Measurements from ENCODE around the gene GJB5.
"Not testable (repeated sequence)": the region's sequence is repeated elsewhere in the genome, so short reads cannot be mapped to it uniquely, and the experiment has no call there.

GJB5 gene

DNA sequence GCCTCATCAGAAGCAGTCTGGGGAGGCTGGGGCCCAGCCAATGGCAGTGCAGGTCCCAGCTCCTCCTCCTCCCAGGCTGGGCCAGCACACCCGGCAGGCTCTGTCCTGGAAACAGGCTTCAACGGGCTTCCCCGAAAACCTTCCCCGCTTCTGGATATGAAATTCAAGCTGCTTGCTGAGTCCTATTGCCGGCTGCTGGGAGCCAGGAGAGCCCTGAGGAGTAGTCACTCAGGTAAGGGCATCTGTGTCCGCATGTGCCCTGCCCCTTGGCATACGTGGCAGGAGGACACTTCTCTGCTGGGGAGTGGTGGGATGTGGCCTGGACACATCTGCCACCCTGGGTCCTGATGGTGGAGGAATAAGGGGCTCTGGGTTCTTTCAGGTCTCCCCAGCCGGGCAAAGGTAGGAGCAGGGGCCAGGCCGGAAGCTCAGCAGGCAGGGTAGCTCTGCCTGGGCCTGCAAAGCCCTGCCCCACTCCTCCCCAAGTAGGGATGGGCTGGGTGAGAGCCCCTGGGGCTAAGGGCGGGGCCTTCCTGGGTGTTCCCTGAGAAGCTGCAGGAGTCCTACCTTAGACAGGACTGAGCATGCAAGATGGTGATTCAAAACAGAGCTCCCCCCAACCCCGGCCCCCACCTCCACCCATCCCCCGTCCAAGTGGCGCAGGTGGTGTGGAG lies at the start of gene GJB5:
Gene GJB5 (plus strand): TSS at position 84 of the 674 bp plus-strand sequence. CDS start 2,284 bp downstream, outside the sequence.
- DNase-seq (ENCODE audit: low read depth, low spot score) = no peak

DNA sequence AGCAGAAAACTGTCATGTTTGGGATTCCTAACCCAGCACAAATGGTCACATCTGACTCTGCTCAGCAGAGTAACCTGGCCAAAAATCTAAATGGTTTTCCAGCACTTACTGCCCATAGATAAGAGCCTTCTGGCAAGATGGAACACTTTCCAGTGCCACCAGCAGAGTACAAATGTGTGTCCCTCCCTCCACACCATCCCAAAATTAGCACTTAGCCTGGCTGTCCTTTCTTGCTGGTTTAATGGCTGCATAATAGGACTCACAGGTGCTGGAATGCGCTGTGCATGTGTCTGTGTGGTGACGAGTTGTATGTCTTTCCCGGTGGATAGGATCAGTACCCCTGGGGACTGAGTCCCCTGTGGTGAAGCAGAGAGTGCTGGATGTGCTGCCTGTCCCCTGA lies 49.8 kb upstream of the GJB5 start:
- DNase-seq (ENCODE audit: low read depth, low spot score) = no peak

DNA sequence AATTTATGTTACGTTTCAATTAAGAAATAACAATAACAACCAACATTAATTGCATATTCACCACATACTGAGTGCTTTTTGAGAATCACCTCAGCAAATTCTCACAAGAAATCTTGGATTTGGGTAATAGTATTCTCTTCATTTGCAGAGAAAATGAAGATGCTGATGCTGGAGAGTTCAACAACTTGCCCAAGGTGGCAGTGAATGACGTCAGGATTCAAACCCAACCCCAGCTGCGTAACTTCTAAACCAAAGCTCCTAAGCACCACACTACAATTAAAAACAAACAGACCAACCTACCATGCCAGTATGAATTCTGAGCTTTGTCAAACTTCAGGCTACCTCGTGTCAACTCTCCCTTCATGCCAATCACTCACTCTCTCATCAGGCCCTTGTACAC lies 46.7 kb upstream of the GJB5 start:
- no peak for DNase-seq (ENCODE audit: low read depth, low spot score)

DNA sequence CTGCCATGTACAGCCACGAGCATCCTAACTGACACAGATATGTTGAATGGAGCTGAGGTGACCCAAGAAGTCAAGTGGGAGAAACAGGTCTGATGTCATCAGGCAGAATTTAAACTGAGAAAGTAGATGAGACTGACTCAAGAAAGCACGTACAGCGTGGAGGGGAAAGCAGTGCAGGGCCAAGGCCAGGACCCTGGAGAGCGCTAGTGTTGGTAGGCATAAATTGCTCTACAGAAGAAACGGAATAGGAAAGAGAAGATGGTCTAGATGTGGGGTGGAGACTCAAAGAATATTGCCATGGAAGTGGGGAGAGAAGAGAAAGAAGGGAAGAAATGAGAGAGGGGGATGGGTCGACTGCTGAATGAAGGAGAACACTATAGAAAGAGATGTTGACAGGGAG lies 45.3 kb upstream of the GJB5 start:
- DNase-seq (ENCODE audit: low read depth, low spot score) = no peak

DNA sequence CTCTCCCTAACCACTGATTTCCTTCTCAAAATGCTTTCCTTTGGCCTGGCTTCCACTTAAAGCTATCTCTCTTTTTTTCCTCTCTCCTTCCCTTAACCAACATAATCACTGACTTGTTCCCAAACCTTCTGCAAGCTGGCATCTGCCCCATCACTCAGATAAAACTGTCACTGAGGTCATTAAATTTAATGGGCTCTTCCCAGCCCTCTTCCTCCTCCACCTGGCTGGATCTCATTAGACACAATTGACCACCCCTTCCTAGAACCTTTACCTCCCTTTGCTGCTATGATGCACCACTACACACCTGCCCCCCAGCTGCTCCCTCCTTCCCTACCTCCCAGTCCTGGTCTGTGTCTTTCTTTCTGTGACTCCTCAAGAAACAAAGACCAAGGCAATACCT lies 44.0 kb upstream of the GJB5 start:
- no peak for DNase-seq (ENCODE audit: low read depth, low spot score)

DNA sequence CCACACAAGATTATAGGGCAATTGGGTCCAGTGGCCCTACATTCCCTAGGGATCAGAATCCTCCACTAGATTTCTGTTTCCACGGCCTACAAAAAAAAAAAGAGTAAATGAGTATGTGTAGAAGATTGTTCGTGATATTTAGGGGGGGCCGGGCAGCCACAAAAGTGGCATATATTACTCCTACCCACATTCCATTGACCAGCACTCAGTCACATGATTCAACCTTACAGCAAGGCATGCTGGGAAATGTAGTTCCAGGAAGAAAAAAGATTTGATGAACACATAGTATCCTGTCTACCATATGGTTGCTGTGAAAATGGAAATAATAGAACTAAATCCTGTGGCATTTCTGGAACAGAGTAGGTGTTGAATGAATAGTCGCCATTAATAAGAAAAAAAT lies 43.4 kb upstream of the GJB5 start:
- DNase-seq (ENCODE audit: low read depth, low spot score) = no peak

DNA sequence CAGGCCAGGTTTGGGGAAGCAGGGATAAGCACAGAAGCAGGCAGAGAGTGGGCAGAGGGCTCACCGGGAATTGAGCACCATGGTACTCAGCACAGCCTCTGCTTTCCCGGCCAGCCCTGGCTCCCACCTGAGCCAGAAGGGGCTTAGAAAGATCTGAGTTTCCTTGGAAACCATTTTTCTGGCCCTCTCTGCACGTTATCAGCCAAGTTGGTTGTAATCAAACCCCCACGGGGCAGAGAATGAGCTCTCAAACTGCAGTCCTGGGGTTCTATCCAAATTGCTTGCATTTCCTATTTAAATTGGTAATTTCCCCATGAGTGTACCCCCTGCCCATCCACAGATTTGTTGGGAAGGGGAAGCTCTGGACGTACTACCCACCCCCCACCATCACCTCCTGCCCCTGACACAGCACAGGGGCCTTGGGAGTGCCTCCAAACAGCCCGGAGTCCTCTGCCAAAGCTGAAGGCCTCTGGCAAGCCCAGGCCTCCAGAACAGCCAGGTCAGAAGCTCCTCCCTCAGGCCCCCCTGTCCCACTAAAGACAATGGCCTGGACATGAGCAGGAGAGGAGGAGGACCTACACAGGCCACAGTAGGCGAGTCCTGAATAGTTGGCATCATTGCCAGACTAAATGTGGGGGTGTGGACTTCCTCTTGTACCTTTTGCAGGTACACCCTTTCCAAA lies 42.7 kb upstream of the GJB5 start:
- DNase-seq (ENCODE audit: low read depth, low spot score) = no peak

DNA sequence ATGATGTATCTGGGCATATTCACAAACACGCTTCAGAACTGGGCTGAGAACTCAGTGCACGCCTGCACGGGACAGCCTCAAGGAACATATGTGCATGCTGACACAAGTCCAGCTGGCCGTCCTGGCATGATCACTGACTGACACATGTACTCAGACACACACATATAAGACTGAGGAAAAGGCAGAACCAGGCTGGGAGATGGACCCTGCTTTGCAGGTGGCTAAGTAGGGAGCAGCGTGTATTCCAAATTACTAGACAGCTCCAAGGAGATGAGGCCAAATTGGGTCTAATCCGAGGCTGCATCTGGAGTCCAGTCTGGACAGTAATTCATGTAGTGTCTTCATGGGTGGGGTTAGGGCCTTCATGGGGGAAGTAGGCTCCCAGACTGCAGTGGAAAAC lies 41.4 kb upstream of the GJB5 start:
- no peak for DNase-seq (ENCODE audit: low read depth, low spot score)

DNA sequence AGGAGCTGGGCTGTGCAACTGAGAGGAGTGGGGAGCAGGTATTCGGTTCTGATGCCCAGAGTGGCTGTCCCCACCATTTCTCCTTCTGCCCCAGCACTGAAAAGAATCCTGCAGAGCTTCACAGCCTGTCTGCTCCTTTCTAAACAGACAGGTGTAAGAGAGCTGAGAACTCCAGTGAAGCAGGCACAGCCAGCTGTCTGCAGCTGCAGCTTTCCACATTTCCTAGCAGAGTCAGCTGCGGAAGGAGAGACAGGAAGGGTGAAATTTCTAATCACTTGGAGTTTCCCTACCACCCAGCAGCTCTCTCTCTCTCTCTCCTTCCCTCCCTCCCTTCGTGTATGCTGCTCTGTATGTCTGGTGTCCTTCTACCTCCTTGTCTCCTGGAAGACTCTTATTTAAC lies 40.5 kb upstream of the GJB5 start:
- no peak for DNase-seq (ENCODE audit: low read depth, low spot score)

DNA sequence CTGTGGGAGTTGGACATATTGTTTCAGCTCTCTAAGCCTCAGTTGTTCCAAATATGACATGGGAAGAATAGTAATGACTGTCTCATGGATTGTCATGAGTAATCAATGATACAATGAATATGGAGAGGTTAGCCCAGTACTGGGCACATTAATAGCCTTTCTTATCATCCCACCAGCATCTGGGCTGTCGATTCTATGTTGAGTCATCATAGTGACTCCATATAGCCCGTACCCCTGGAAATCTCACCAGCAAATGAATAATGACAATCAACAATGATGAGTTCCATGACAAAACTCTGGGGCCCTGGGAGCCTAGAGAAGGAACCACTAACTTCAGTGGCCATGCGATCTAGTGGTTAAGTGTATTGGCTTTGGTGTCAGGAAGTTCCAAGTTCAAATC lies 39.7 kb upstream of the GJB5 start:
- DNase-seq (ENCODE audit: low read depth, low spot score) = no peak

DNA sequence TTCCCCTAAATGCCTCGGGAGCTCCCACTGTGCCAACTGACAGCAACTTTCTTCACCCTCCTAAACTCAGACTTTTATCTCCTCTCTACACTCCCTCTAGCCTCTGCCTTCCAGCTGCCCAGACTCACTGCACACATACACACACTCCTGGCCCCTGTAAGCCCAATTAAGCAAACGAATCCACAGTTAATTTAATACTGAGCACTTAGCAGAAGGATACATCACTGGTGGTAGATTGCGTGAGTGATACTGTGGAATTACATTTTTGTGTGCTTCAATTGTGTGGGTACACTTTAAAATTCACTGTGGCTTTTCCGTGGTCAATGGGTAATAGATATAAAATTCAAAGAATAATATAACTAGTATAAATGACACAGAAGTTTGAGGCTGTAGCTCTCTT lies 33.6 kb upstream of the GJB5 start:
- DNase-seq (ENCODE audit: low read depth, low spot score) = no peak

DNA sequence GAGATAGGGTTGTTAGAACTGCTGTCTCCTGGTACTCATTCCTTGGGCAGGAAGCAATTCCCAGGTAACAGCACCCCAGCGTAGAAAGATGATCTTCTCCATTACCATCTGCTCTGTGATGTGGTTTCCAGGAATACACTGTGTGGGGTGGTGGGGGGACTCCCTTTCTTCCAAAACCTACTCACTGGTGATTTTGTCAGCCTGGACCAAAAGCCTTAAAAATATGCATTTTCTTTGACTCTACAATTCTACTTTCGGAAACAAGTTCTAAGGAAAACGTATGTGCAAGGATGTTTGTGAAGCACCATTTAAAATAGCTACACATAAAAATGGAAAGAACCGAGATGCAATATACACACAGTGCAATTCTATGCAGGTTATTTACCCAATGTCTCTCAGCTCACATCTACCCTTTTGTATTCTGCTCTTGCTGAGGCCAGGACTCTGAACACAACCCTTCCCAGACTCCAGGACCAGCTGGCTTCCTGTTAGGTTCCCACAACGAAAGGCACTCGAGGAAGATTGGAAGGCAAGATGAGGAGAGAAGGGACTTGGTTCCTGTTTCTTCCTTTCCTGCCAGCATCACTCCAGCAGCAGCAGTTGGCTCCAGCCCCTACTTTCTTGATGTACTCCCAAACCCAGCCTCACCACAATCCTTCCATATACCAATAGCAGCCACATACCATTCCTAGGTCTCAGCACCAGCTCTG lies 33.0 kb upstream of the GJB5 start:
- DNase-seq (ENCODE audit: low read depth, low spot score) = no peak

DNA sequence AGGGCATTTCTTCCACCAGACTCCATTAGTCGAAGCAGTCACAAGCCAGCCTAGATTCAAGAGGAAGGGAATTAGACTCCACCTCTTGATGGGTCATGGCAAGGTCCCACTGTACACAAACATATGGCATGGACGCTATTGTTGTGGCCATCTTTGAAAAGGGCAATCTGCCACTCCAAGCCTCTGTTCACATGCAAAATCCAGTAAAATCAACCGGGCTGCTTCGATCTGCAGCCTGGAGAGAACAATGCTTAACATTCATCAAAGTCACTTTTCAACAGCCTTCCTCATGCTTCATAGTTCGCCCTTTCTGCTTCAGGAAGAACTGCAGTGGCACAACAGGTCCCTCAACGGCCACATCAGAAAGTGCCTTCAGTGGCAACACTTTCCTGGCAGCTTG lies 28.0 kb upstream of the GJB5 start:
- no peak for DNase-seq (ENCODE audit: low read depth, low spot score)

DNA sequence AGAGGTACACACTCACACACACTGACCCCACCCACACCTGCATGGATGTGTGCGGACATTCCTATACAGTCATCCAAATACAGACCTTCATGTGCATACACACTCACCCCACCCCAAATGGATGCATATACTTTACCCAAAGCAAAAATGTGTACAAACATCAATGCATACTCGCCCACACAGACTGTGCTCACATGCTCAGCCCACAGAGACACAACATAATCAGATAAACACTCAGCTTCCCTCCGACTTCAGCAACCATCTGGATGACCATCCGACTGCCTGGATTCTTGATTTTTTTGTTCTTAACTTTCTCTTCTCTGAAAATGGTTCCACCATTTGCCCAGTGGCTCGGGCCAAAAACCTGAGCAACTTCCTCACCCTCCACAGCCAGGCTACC lies 24.4 kb upstream of the GJB5 start:
- no peak for DNase-seq (ENCODE audit: low read depth, low spot score)

DNA sequence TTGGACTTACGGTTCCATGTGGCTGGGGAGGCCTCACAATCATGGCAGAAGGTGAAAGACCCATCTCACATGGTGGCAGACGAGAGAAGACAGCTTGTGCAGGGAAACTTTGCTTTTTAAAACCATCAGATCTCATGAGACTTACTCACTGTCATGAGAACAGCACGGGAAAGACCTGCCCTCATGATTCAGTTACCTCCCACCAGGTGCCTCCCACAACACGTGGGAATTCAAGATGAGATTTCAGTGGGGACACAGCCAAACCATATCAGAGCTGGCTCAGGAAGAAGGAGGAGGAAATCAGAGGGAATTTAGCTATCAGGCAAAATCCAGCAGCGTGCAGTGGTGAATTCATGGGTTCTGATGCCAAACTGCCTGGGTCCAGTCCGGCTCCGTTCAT lies 22.0 kb upstream of the GJB5 start:
- not testable (repeated sequence) for DNase-seq (ENCODE audit: low read depth, low spot score)

DNA sequence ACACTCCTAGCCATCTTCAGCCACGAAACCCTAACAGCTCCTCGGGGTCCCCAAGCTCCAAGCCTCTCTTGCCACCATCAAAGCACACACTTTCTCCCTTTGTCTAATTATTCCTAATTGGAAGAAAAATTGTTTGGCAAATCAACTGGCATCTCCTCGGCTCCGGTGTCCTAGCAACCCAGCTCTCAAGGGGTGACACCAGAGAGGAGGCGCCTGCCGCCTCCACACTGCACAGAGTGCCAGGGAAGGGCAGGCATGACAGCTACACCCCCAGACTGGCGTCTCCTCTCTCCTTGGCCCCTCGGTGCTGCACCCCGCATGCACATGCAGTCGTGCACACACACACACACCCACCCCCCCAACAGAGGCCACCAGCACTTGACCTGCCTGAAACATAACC lies 18.2 kb upstream of the GJB5 start:
- no peak for DNase-seq (ENCODE audit: low read depth, low spot score)

DNA sequence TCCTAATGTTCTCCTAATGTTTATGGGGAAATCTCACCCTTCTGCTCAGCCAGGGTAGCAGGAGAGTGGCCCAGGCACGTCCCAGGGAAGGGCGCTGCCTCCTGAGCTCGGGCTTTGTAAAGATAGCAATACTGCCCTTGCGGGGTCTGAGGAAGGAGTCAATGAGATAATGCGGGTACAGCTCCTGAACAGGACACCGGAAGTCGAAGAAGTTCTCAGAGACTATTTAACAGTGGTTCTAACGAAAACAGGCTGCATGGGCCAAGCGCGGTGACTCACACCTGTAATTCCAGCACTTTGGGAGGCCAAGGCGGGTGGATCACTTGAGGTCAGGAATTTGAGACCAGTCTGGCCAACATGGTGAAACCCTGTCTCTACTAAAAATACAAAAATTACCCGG lies 17.6 kb upstream of the GJB5 start:
- not testable (repeated sequence) for DNase-seq (ENCODE audit: low read depth, low spot score)

DNA sequence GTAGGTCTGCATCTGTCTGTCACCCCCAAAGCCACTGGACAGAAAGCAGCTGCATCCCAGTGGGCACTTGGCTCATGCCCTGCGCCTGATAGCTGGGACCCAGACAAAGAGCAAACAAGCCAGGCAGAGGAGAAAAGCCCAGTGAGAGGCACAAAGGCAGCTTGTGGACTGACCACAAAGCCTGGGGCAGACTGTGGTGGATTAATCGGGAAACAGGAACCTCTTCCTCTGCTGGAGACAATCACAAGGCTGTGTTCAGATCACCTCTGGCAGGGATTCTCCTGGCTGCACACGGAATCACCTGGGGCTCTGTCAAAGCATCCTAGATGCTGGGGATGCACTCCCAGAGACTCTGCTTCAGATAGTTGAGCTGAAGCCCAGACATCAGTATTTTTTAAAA lies 15.2 kb upstream of the GJB5 start:
- no peak for DNase-seq (ENCODE audit: low read depth, low spot score)

DNA sequence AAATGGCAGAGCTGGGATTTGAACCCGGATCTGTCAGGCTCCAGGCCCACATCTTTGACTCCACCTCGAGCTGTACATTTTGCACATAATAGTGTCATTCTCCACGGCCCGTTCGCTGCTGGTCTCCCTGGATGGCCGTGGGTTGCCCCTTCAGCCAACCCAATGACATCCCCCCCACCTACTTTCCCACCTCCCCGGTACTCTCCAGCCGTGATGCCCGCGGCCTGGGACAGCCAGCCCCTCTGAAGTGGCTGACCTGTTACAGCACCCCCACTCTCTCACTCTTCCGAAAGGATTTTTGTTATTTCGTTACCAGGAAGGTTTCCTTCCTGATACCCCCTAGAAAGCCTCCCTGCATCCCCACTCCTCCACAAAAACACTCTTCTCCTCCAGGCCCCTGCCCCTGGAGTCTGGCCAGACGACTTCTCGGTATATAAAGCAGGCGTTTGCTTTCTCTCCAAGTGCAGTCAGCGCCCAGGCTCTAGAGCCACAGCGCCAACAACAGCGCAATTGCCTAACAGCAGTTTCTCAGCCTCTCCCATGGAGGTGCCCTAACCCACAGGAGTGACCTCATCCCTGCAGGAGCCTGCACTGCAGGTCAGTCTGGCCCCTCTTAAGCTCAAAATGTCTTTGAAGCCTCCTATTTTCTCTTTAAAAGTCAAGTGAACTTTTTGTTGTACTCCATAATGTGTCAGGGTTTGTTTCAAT lies 14.5 kb upstream of the GJB5 start:
- DNase-seq (ENCODE audit: low read depth, low spot score) = no peak

DNA sequence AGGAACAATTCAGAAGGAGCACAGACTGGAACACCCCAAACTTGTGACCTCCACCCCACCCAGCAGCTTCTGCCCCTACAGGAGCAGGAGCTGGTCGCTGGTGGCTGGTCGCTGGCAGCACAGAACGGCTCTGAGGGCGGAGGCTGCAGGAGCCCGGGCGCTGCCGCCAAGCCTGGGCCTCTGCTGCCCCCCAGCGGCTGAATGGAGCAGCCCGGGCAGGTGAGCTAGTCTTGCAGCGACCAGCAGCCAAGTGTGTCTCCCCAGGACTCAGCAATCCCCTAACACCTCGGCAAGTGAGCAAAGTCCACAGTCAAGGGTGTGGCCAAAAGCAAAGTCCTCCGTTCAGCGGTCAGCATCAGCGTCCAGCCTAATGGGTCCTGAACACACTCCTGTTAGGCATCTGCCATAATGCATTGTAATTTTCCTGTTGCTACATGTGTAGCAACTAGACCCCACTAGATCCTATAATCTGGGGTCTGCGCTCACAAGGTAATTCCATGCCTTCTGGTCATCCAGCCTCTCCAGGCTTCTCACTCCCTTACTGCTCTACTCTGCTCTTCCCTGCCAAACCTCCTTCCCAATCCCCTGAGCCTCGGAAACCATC lies 12.1 kb upstream of the GJB5 start:
- peak; percentile 26 for DNase-seq (ENCODE audit: low read depth, low spot score)

DNA sequence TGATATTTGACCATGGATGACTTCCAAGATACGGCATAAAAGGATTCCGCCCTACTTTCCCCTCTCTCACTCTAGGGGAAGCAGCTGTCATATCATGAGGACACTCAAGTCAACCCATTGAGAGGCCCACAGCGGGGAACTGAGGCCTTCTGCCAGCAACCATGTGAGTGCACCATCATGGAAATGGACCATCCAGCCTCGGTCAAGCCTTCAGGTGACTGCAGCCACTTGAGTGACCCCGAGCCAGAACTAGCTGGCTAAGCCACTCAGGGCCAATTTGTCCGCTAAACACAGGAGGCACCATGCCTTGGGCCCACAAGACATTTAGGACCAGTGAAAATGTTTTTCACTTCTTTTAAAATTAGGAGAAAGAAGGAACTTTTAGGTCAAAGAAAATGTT lies 11.1 kb upstream of the GJB5 start:
- no peak for DNase-seq (ENCODE audit: low read depth, low spot score)

DNA sequence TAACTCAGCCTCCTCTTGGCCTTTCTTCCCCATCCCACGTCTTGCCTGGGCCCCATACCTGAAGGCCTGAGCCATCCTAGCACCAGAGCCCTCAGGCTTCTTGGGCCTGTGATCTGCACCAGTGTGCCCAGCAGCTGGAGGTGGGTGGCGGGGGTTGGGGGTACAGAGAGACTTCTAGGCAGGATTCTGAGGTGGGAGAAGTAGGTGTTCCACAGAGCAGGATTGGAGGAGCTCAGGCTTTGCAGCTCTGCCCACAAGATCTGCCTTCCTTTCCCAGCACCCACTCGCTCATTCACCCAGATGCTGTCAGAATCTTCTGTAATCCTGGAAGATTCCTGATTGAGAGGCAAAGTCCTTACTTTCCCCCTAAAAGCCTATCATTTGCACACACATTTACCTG lies 10.0 kb upstream of the GJB5 start:
- DNase-seq (ENCODE audit: low read depth, low spot score) = no peak
